HG03342 (cell line): ENCODE measurements around the gene GPRASP2.
"Not testable (repeated sequence)": the region's sequence is repeated elsewhere in the genome, so short reads cannot be mapped to it uniquely, and the experiment has no call there.

Source experiments
- ATAC-seq: cut with Tn5 transposase; IDR thresholded peaks from one replicate; pipeline ENCODE4 v1.9.1; 2021; ENCODE audit warnings: mild to moderate bottlenecking, moderate library complexity; ENCODE audit not compliant: unreplicated experiment

GPRASP2 gene

GRCh38 chrX:102712216-102712966 lies at the start of gene GPRASP2:
TSS of gene GPRASP2 (plus strand) at chrX:102712448. CDS start at chrX:102714870, 2,422 bp downstream.
- peak; percentile 39 for ATAC-seq

DNA sequence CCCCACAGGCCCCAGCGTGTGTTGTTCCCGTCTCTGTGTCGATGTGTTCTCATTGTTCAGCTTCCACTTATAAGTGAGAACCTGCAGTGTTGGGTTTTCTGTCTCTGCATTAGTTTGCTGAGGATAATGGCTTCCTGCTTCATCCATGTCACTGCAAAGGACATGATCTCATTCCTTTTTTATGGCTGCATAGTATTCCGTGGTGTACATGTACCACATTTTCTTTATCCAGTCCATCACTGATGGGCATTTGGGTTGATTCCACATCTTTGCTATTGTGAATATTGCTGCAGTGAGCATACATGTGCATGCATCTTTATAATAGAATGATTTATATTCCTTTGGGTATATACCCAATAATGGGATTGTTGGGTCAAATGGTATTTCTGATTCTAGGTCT lies 48.4 kb upstream of the GPRASP2 start:
- not testable (repeated sequence) for ATAC-seq

DNA sequence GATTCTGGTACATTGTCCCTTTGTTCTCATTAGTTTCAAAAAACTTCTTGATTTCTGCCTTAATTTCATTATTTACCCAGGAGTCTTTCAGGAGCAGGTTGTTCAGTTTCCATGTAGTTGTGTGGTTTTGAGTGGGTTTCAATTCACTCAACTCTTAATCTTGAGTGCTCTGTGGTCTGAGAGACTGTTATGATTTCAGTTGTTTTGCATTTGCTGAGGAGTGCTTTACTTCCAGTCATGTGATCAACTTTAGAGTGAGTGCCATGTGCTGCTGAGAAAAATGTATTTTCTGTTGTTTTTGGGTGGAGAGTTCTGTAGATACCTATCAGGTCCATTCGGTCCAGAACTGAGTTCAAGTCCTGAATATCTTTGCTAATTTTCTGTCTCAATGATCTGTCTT lies 45.2 kb upstream of the GPRASP2 start:
- ATAC-seq = not testable (repeated sequence)

DNA sequence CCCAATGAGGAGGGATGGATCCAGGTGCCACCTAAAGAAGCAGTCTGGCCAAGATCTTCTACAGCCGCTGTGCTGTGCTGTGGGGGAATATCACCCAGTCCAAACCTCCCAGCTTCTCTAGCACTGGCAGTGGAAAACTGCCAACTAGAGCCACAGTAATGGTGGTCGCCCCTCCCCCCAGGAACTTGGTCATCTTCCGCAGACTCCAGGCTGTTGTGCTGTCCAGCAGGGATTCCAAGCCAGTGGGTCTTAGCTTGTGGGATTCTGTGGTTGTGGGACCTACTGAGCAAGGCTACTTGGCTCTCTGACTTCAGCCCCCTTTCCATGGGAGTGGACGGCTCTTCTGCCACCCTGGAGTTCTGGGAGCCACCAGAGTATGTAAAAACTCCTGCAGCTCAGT lies 42.7 kb upstream of the GPRASP2 start:
- no peak for ATAC-seq

DNA sequence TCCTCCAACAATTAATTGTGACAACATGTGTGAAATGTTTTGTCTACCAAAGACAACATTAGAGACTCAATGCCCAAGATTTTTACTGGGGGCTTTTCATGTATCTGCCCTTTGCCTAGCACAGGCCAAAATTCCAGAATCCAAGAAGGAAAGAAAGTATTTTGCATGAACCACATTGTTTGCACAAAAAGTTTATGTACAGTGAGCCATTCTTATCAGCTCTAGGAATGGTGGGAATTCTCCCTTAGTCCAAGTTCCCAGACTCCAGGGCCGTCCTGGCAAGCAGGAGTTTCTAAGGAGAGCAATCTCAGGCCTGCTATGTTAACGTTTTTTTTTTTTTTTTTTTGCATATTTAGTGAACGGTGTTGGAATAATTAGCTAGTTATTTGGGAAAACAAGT lies 39.4 kb upstream of the GPRASP2 start:
- ATAC-seq = no peak

- ATAC-seq = not testable (repeated sequence)
Measured at GRCh38 chrX:102677479-102677878, 34.8 kb upstream of the GPRASP2 start.

- no peak for ATAC-seq
Measured at GRCh38 chrX:102684772-102685520, 27.3 kb upstream of the GPRASP2 start.

GRCh38 chrX:102694749-102695148 lies 17.5 kb upstream of the GPRASP2 start:
- ATAC-seq = no peak

- ATAC-seq = no peak
Measured at GRCh38 chrX:102696306-102696705, 15.9 kb upstream of the GPRASP2 start.

- no peak for ATAC-seq
Measured at GRCh38 chrX:102697494-102697893, 14.8 kb upstream of the GPRASP2 start.

GRCh38 chrX:102708900-102709299 lies 3.3 kb upstream of the GPRASP2 start:
- no peak for ATAC-seq

DNA sequence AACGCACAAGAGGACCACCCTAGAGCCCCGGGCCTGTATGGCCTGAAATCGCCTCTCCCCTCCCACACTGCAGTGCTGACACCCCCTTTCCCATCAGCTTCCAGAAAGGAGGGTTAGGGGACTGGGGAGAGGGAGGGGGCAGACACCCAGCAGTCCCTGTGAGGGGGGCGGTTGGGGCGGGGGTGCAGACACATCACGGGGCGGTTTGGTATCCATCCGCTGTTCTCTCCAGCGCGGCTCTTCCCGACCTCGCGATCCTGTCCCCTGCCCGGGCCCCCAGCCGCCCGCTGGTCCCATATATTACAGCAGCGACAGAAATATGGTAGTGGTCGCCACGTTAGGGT lies 404 bp upstream of the GPRASP2 start:
- ATAC-seq = no peak

DNA sequence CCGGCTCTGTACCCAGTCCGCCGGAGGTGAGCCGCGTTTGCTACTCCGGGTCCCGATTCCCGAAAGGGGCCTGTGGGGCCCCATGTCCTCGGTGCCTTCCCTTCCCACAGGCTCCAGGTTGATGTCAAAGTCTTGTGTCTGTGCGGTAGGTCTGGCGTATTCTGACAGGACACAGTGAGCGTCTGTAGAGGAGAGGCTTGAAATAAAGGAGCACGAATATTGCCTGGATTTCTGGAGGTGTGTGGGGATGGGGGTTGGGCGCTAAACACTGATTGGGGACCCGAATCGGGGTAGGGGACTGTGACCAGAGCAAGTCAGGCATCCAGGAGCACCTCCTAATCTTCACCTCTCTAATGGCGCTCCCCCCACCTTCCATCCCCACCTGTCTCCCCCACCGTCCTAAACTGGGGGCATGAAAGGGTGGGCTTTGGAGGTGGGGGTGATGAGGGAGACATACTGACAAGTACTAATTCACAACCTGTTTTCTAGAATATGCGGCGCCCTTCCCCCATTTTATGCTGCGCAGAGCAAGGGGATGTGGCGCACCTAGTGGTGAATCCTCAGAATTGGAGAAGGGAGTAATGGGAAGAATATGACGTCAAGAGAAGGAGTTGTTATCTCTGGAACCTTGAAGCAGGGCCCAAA lies 855 bp downstream of the GPRASP2 start:
- ATAC-seq = peak; percentile 44

DNA sequence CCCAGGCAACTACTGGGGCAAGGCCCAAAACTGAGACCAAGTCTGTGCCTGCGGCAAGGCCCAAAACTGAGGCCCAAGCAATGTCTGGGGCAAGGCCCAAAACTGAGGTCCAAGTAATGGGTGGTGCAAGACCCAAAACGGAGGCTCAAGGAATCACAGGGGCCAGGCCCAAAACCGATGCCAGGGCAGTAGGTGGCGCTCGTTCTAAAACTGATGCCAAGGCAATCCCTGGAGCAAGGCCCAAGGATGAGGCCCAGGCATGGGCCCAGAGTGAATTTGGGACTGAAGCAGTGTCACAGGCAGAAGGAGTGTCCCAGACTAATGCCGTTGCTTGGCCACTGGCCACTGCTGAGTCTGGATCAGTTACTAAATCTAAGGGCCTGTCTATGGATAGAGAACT lies 2.7 kb downstream of the GPRASP2 start:
- no peak for ATAC-seq

- ATAC-seq = no peak
Measured at GRCh38 chrX:102715967-102716366, 3.7 kb downstream of the GPRASP2 start.

GRCh38 chrX:102720237-102721168 lies 8.3 kb downstream of the GPRASP2 start, which contains the start of gene GPRASP3:
TSS of gene GPRASP3 (plus strand) at chrX:102720743. CDS start at chrX:102748996, 28,253 bp downstream.
- ATAC-seq = peak; percentile 96

DNA sequence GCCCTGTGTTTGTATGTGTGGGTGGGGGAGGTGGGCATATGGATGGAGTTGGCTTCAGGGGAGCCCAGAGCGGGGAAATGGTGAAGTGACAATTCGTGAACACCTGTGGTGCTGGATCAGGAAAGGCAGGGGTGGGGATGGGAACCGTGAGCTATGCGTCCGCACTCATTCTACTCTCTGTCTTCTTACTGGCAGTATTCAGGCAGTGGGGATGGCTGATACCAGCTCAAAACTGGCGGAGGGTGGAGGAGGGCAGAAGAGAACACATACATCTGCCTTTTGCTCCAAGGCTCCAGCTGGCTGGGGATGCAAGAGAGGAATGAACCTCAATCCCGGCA lies 8.9 kb downstream of the GPRASP2 start:
- not testable (repeated sequence) for ATAC-seq

DNA sequence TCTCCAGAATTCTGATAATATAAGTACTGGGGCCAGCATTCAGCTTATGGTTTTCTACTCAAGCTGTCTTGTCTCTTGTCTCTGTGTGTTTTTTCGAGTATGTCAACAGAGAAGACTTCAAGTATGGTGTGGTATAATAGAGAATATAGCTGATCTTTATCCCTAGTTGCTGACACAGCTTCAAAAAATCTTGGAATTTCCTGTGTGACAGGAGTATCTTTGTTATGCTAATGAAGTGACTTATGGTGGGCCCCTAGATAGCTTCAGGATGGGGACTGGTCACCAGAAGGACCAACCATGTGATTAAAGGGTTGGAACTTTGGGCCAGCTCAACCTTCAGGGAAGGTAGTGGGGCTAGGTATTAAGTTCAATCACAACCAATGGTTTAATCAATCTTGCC lies 11.2 kb downstream of the GPRASP2 start:
- ATAC-seq = no peak

GRCh38 chrX:102727761-102728160 lies 15.5 kb downstream of the GPRASP2 start:
- ATAC-seq = no peak

GRCh38 chrX:102728646-102729045 lies 16.4 kb downstream of the GPRASP2 start:
- no peak for ATAC-seq

DNA sequence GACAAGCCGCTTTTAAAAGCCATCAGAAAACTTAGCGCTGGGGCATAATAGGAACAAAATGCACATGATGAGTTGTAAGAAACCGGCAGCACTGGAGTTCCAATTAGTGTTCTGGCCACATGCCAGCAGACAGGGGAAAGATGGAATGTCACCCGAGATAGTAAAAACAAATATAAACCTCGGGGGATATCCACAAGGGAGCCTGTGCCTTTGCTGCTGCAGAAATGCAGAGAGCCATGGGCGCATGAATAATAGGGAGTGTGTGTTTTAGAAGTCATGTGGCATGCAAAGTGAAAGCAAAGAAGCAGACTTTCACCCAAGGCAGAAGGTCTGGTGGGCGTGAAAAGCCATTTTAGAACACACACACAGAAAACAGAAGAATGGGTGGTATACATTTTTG lies 27.4 kb downstream of the GPRASP2 start:
- ATAC-seq = no peak
